Body of pancreas (tissue), 4 donors: ENCODE measurements around the gene NCOR1.

ENCODE experiments used
- CTCF ChIP-seq, 7 experiments: fragments of 450-650 bp in 4 of 7; fragments of 200-600 bp in 3 of 7; sonication (generic) in 3 of 7; IDR thresholded peaks; one replicate each; pipeline ENCODE4 v1.5.1; 2016 to 2019; ENCODE audit warnings: antibody characterized with exemption in 7 of 7
- POLR2A ChIP-seq, 3 donors: fragments of 450-650 bp; IDR thresholded peaks; one replicate each; pipeline ENCODE4 v1.6.1; 2016; ENCODE audit warnings: antibody characterized with exemption in 3 of 3, mild to moderate bottlenecking in 2 of 3

DNA sequence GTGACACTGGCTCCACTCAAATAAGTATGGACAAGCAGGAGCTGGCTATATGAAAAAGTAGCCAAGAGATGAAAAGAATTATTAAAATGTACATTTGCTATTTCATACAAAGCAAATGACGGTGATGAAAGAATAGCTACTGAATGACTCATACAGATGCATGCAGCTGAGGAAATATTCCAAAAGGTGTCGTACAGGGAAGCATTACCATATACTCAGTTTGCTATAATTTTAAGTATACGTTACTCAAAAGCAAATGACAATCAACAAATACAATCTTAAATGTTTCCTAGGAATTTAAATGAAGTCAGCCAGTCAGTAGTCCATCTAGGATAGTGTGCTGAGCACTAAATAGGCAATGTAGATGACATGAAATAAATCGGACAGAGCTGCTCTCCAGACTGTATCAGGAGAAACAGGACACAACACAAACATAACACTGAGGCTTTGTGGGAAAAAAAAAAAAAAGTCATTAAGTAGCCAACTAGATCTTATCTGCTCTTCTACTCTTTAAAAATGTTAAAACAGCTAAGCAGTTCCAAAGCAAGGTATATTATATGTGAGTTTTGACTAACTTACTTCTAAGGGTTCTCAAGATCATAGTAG lies 65.0 kb downstream of the NCOR1 start:
- no peak for TF ChIP-seq POLR2A (IDR thresholded peaks at IDR 0.05)
- no peak for TF ChIP-seq CTCF (IDR thresholded peaks at IDR 0.05)
